ENCODE measurements around the gene HDAC4.

Gene HDAC4

GRCh38 chr2:239050252-239050649, 350.6 kb downstream of the HDAC4 start:
- TF ChIP-seq CTCF (conservative IDR thresholded peaks at IDR 0.05; ENCODE audit: low read depth, low read length) = no peak
- H3K4me3 ChIP-seq (ENCODE audit: low read length) = no peak overlapping the region
- DNase-seq (ENCODE audit: low read depth) = no peak

- no peak for TF ChIP-seq CTCF (conservative IDR thresholded peaks at IDR 0.05; ENCODE audit: low read depth, low read length)
- DNase-seq (ENCODE audit: low read depth) = no peak
Measured at GRCh38 chr2:239049421-239050251, 351.2 kb downstream of the HDAC4 start.

GRCh38 chr2:239048736-239049135, 352.1 kb downstream of the HDAC4 start:
- DNase-seq (ENCODE audit: low read depth) = no peak
- H3K4me3 ChIP-seq (ENCODE audit: low read length) = no peak overlapping the region
- TF ChIP-seq CTCF (conservative IDR thresholded peaks at IDR 0.05; ENCODE audit: low read depth, low read length) = no peak

More at GRCh38 chr2:239049421-239050251, 351.2 kb downstream of the HDAC4 start:
- H3K4me3 ChIP-seq (ENCODE audit: low read length) = no peak overlapping the region

- no peak overlapping the region for H3K4me3 ChIP-seq (ENCODE audit: low read length)
- DNase-seq (ENCODE audit: low read depth) = no peak
- no peak for TF ChIP-seq CTCF (conservative IDR thresholded peaks at IDR 0.05; ENCODE audit: low read depth, low read length)
Measured at GRCh38 chr2:239047861-239048260, 353.0 kb downstream of the HDAC4 start.

GRCh38 chr2:239047420-239047819, 353.4 kb downstream of the HDAC4 start:
- H3K4me3 ChIP-seq (ENCODE audit: low read length) = no peak overlapping the region
- no peak for TF ChIP-seq CTCF (conservative IDR thresholded peaks at IDR 0.05; ENCODE audit: low read depth, low read length)
- DNase-seq (ENCODE audit: low read depth) = no peak

GRCh38 chr2:239046822-239047221, 354.0 kb downstream of the HDAC4 start:
- TF ChIP-seq CTCF (conservative IDR thresholded peaks at IDR 0.05; ENCODE audit: low read depth, low read length) = no peak
- no peak overlapping the region for H3K4me3 ChIP-seq (ENCODE audit: low read length)
- DNase-seq (ENCODE audit: low read depth) = no peak

GRCh38 chr2:239044336-239044735, 356.5 kb downstream of the HDAC4 start:
- TF ChIP-seq CTCF (conservative IDR thresholded peaks at IDR 0.05; ENCODE audit: low read depth, low read length) = no peak
- DNase-seq (ENCODE audit: low read depth) = no peak
- H3K4me3 ChIP-seq (ENCODE audit: low read length) = no peak overlapping the region

Data from retinal pigment epithelial cell (primary cell).